ENCODE results near the gene NCAM1.

DNA sequence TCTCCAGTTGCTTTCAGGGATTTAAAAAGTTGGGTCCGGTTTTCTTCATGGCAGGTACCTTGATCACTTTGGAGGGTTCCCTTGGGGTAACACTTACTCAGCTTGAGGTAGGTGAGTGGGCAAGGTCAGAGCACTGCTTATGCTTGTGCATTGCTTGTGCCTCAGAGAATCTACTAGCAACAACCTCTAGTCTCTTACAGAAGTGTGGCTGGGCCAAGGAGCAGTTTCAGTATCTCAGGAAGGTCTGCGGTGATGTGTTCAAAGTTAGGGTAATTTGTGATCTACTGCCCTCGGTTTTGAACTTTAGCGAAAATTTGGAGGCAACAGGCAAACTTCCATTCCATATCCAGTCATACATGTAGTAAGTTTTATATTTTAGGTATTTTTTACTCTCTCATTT is 62.8 kb downstream of the NCAM1 start:
- TF ChIP-seq CTCF (IDR thresholded peaks at IDR 0.05) (no peak), POLR2AphosphoS5 (IDR thresholded peaks at IDR 0.05) (no peak)

All from upper lobe of left lung (tissue), 4 donors.